GM19467 (cell line): ENCODE results near the gene NEGR1.

ENCODE experiments used
- ATAC-seq: cut with Tn5 transposase; IDR thresholded peaks from one replicate; pipeline ENCODE4 v1.9.1; 2021; ENCODE audit warnings: mild to moderate bottlenecking, moderate library complexity; ENCODE audit not compliant: unreplicated experiment

NEGR1 gene

GRCh38 chr1:71869326-71869725 is 413.0 kb downstream of the NEGR1 start:
- ATAC-seq, result no peak

GRCh38 chr1:71862756-71863155 is 419.6 kb downstream of the NEGR1 start:
- no peak for ATAC-seq

GRCh38 chr1:71861022-71861421 is 421.3 kb downstream of the NEGR1 start:
- ATAC-seq, result no peak

GRCh38 chr1:71859806-71860205 is 422.5 kb downstream of the NEGR1 start:
- ATAC-seq, result no peak

- ATAC-seq, result no peak
These were observed 424.5 kb downstream of the NEGR1 start for GRCh38 chr1:71857862-71858261.

GRCh38 chr1:71853360-71853759 is 429.0 kb downstream of the NEGR1 start:
- ATAC-seq, result no peak

GRCh38 chr1:71850936-71851335 is 431.4 kb downstream of the NEGR1 start:
- no peak for ATAC-seq

DNA sequence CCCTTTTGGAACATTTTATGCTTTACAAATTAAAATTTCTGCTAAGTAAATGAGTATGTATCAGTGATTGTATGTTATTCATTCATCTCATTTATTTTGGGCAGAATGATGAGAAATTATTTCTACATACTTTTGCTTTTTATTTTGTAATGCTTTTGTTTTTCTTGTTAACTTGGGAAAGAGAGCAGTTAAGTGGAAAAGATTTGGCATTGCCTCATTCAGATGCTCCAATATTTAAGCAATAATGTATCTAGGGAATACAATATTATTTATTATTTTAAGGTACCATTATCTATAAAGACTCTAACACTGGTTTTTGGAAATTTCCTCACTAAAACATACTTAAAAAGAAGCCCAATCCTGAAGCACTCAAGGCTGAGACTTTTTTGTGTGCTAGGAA is 431.8 kb downstream of the NEGR1 start:
- no peak for ATAC-seq

GRCh38 chr1:71843012-71843411 is 439.3 kb downstream of the NEGR1 start:
- no peak for ATAC-seq

GRCh38 chr1:71839876-71840275 is 442.5 kb downstream of the NEGR1 start:
- ATAC-seq, result no peak

DNA sequence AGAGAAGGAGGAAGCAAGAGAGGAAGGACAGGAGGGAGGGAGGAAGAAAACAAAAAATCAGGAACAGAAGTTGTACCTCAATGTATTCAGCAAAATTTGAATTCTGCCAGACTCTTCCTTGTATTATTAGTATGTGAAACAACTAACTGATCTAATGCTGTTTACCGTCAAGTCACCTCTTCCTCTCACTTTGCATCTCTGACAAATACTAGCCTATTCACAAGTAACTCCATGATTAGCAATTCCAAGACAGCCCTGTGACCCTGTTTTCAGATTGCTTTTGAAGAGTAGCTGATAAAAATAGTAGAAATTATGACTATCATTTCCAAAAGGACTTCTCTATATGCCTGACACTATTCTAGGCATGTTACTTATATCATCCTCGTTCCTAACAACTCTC is 445.4 kb downstream of the NEGR1 start:
- no peak for ATAC-seq

DNA sequence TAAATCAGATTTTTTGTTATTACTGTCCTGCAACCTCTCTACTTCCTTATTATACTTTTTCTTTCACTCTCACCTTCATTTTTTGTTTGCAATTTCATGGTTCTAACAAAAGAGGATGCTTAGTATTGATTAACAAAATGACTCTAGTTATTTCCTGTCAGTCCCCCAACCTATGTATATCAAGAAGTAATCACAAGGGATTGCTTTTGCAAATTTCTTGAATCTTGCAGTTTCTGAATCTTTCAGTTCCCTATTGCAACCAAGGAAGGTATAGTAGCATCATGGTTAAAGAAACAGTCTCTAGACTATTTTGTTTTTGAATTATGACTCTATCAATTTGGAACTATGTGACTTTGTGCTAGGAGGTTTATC is 446.9 kb downstream of the NEGR1 start:
- ATAC-seq, result peak; percentile 91

DNA sequence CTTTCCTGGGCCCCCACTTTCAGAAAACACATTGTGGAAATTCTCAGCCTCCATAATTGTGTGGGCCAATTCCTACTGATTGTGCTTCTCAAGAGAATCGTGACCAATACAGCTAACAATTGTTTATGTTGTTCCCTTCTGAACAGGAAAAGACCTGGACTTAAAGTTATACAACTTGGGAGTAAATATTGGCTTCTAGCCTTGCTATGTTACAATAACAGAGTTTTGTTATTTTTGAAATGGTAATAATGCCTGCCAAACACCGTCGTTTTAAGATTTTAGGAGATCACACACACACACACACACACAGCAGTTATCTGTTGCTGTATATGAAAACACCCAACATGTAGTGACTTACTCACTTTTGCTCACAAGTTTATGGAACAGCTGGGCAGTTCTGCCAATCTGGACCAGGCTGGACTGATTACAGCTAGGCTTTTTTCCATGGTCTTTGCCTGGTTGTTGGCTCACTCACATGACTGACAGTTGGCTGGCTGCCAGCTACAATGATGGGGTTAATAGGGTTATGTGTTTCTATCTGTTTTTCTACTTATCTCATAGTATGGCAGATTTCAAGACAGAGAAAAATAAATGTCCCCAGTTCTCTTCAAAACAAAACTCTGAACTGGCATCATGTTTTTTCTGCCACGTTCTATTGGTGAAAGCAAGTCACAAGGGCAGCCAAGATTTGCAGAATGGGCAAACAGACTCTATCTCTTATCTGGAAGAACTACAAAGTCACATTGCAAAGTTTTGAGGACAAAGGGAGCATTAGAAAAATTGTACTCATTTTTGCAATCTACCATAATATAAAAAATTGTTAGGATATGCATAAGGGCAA is 447.5 kb downstream of the NEGR1 start:
- ATAC-seq, result peak; percentile 11

GRCh38 chr1:71831646-71832045 is 450.7 kb downstream of the NEGR1 start:
- ATAC-seq, result no peak

GRCh38 chr1:71829346-71829745 is 453.0 kb downstream of the NEGR1 start:
- ATAC-seq, result no peak

- no peak for ATAC-seq
These were observed 453.8 kb downstream of the NEGR1 start for GRCh38 chr1:71828431-71829012.

- ATAC-seq, result no peak
These were observed 458.5 kb downstream of the NEGR1 start for GRCh38 chr1:71823708-71824305.

- ATAC-seq, result no peak
These were observed 465.3 kb downstream of the NEGR1 start for GRCh38 chr1:71817028-71817427.

DNA sequence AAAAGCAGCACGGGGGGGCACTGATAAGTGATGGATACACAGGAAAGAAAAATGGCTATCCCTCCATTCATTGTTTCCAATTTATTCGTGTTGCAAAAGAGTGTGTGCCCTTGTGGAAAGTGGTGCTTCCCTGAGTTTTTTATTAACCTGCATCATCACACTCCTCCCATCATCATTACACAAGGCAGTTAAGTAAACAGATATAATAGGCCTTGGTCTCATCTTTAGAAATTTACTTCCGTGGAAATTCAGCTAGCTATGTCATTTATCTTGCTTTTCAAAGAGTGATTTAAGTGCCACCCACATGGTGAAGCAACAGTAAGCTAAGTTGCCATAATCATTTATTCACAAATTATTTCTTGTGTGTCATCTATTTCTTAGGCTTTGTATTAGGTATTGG is 473.3 kb downstream of the NEGR1 start:
- no peak for ATAC-seq

DNA sequence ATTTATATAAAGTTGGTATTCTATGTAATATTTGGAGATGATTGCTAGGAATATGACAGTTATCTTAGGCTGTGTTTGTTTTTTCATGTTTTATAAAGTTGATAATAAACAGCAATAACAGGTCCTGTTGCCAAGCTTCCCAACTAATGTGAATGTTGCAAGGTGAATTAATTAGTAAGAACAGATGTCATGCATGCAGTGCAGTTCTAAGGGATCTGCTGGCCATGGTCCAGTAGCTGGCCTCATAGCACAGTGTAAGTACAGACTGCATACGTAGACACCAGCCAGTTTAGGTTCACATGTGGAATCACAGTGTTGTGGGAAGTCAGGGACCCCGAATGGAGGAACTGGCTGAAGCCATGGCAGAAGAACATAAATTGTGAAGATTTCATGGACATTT is 478.2 kb downstream of the NEGR1 start:
- ATAC-seq, result no peak

DNA sequence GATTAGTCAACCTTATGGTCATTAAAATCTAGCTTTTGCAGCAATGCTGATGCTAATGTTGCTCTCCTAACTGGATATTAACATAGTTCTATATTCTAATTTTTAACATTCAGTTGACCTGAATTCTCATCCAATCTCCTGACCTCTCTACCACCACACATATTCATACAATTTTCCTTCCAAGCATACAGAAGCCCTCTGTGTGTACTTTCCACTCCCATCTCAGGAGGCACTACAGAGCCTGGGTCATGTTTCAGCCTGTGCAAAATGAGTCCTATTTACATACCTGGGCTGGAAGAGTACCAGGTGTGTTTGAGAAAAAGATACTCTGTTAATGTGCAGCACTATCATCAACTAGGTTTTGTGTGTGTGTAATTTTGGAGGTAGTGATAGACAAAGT is 486.3 kb downstream of the NEGR1 start:
- no peak for ATAC-seq

GRCh38 chr1:71792264-71792663 is 490.1 kb downstream of the NEGR1 start:
- ATAC-seq, result no peak
